Tracheal epithelial cell (primary cell): ENCODE results near the gene ZNF430. TPM values are rescaled to one million over a fixed set of nuclear protein-coding genes. Genes with fewer than 3 reads are reported as not detected.

Source experiments
- total RNA-seq: library from RNA; depleted of rRNA; stranded (reverse); fragments of >200 nt; gene quantifications from 2 replicates; pipeline ENCODE4 v1.2.1, GENCODE V29; 2014

Gene ZNF430
- total RNA-seq: 14.2 and 14.5 TPM in 2 replicates

GRCh38 chr19:21020298-21021227 lies at the start of gene ZNF430:
TSS of gene ZNF430 (plus strand) at chr19:21020657. CDS start at chr19:21020801, 144 bp downstream.

GRCh38 chr19:21082011-21082975 lies 61.8 kb downstream of the ZNF430 start, which contains the start of gene ZNF714:
TSS of gene ZNF714 (plus strand) at chr19:21082203. CDS start at chr19:21098269, 16,066 bp downstream.

Other genes starting within 250 kb of the ZNF430 start
- gene ZNF66, start 244.4 kb upstream of the ZNF430 start, total RNA-seq: 0.43 and 4.1 TPM in 2 replicates
- 2.2 and 3.6 TPM in 2 replicates for gene ZNF85, start 97.4 kb upstream of the ZNF430 start, total RNA-seq
- 5.3 and 5.8 TPM in 2 replicates for gene ZNF714, start 61.5 kb downstream of the ZNF430 start, total RNA-seq
- gene ZNF431, start 121.4 kb downstream of the ZNF430 start, total RNA-seq: 8.2 and 11.3 TPM in 2 replicates